Activated naive CD4-positive, alpha-beta T cell treated with anti-CD3 and anti-CD28 coated beads, Interleukin-2, amount 50 U/mL, for 24 hours (primary cell): ENCODE results near the gene OXNAD1.
A peak's percentile ranks its signal among the peaks of the same experiment; 100 is the strongest.

Experiments used
- H3K27ac Mint-ChIP-seq: one replicate; pipeline ENCODE4 v1.8.0; 2021; ENCODE audit warnings: mild to moderate bottlenecking, mixed read lengths
- H3K27me3 Mint-ChIP-seq: one replicate; pipeline ENCODE4 v1.8.0; 2021; ENCODE audit warnings: mixed read lengths
- H3K36me3 Mint-ChIP-seq: one replicate; pipeline ENCODE4 v1.8.0; 2021; ENCODE audit warnings: mixed read lengths
- H3K4me1 Mint-ChIP-seq: one replicate; pipeline ENCODE4 v1.8.0; 2021; ENCODE audit warnings: mixed read lengths
- H3K4me3 Mint-ChIP-seq: one replicate; pipeline ENCODE4 v1.8.0; 2021; ENCODE audit warnings: mild to moderate bottlenecking, mixed read lengths
- H3K9me3 Mint-ChIP-seq: one replicate; pipeline ENCODE4 v1.8.0; 2021; ENCODE audit warnings: mixed read lengths

The OXNAD1 gene

GRCh38 chr3:16319307-16319706, 54.3 kb downstream of the OXNAD1 start:
- peaks cover 22% of the 10 kb centered on the region for H3K36me3 Mint-ChIP-seq
- no peaks in the 10 kb centered on the region for H3K27me3 Mint-ChIP-seq
- no peaks in the 10 kb centered on the region for H3K9me3 Mint-ChIP-seq
- peak overlapping the region; percentile 91 for H3K27ac Mint-ChIP-seq
- peak overlapping the region; percentile 30 for H3K4me3 Mint-ChIP-seq
- H3K4me1 Mint-ChIP-seq: peaks cover 77% of the 10 kb centered on the region

GRCh38 chr3:16319723-16320122, 54.7 kb downstream of the OXNAD1 start:
- H3K27ac Mint-ChIP-seq: peak overlapping the region; percentile 91

GRCh38 chr3:16320711-16321110, 55.7 kb downstream of the OXNAD1 start:
- H3K4me3 Mint-ChIP-seq: no peak overlapping the region
- H3K9me3 Mint-ChIP-seq: no peaks in the 10 kb centered on the region
- H3K4me1 Mint-ChIP-seq: peaks cover 63% of the 10 kb centered on the region
- peak overlapping the region; percentile 91 for H3K27ac Mint-ChIP-seq
- H3K27me3 Mint-ChIP-seq: no peaks in the 10 kb centered on the region
- peaks cover 22% of the 10 kb centered on the region for H3K36me3 Mint-ChIP-seq

More at GRCh38 chr3:16319723-16320122, 54.7 kb downstream of the OXNAD1 start:
- Mint-ChIP-seq H3K4me3 (no peak overlapping the region), H3K4me1 (peaks cover 73% of the 10 kb centered on the region), H3K9me3 (no peaks in the 10 kb centered on the region), H3K27me3 (no peaks in the 10 kb centered on the region), H3K36me3 (peaks cover 22% of the 10 kb centered on the region)

GRCh38 chr3:16322189-16322588, 57.2 kb downstream of the OXNAD1 start:
- H3K4me1 Mint-ChIP-seq: peaks cover 54% of the 10 kb centered on the region
- peak overlapping the region; percentile 59 for H3K27ac Mint-ChIP-seq
- H3K27me3 Mint-ChIP-seq: no peaks in the 10 kb centered on the region
- peaks cover 13% of the 10 kb centered on the region for H3K36me3 Mint-ChIP-seq
- H3K9me3 Mint-ChIP-seq: no peaks in the 10 kb centered on the region
- H3K4me3 Mint-ChIP-seq: no peak overlapping the region

- H3K4me1 Mint-ChIP-seq: peaks cover 44% of the 10 kb centered on the region
- H3K27ac Mint-ChIP-seq: no peak overlapping the region
Observed at GRCh38 chr3:16323737-16324136, 58.7 kb downstream of the OXNAD1 start.

GRCh38 chr3:16325850-16326249, 60.8 kb downstream of the OXNAD1 start:
- Mint-ChIP-seq H3K27me3 (no peaks in the 10 kb centered on the region), H3K36me3 (peaks cover 21% of the 10 kb centered on the region), H3K27ac (no peak overlapping the region), H3K4me1 (peaks cover 24% of the 10 kb centered on the region), H3K4me3 (no peak overlapping the region), H3K9me3 (no peaks in the 10 kb centered on the region)

More at GRCh38 chr3:16323737-16324136, 58.7 kb downstream of the OXNAD1 start:
- H3K9me3 Mint-ChIP-seq: no peaks in the 10 kb centered on the region
- no peak overlapping the region for H3K4me3 Mint-ChIP-seq
- H3K27me3 Mint-ChIP-seq: no peaks in the 10 kb centered on the region
- peaks cover 13% of the 10 kb centered on the region for H3K36me3 Mint-ChIP-seq

- no peaks in the 10 kb centered on the region for H3K27me3 Mint-ChIP-seq
- peaks cover 27% of the 10 kb centered on the region for H3K36me3 Mint-ChIP-seq
- peaks cover 6% of the 10 kb centered on the region for H3K9me3 Mint-ChIP-seq
- no peak overlapping the region for H3K4me3 Mint-ChIP-seq
- H3K27ac Mint-ChIP-seq: peak overlapping the region; percentile 23
- H3K4me1 Mint-ChIP-seq: peaks cover 20% of the 10 kb centered on the region
Observed at GRCh38 chr3:16326724-16327349, 61.8 kb downstream of the OXNAD1 start.

GRCh38 chr3:16328124-16328523, 63.1 kb downstream of the OXNAD1 start:
- Mint-ChIP-seq H3K27ac (peak overlapping the region; percentile 68), H3K4me1 (peaks cover 31% of the 10 kb centered on the region)

GRCh38 chr3:16329036-16329825, 64.2 kb downstream of the OXNAD1 start:
- Mint-ChIP-seq H3K27me3 (no peaks in the 10 kb centered on the region), H3K4me1 (peaks cover 28% of the 10 kb centered on the region), H3K27ac (peak overlapping the region; percentile 86), H3K9me3 (peaks cover 13% of the 10 kb centered on the region), H3K36me3 (peaks cover 40% of the 10 kb centered on the region), H3K4me3 (no peak overlapping the region)

More at GRCh38 chr3:16328124-16328523, 63.1 kb downstream of the OXNAD1 start:
- Mint-ChIP-seq H3K9me3 (peaks cover 13% of the 10 kb centered on the region), H3K27me3 (no peaks in the 10 kb centered on the region), H3K4me3 (no peak overlapping the region), H3K36me3 (peaks cover 38% of the 10 kb centered on the region)

GRCh38 chr3:16329826-16330129, 64.8 kb downstream of the OXNAD1 start:
- H3K9me3 Mint-ChIP-seq: peaks cover 13% of the 10 kb centered on the region
- H3K36me3 Mint-ChIP-seq: peaks cover 44% of the 10 kb centered on the region
- no peaks in the 10 kb centered on the region for H3K27me3 Mint-ChIP-seq
- H3K4me3 Mint-ChIP-seq: no peak overlapping the region
- peaks cover 33% of the 10 kb centered on the region for H3K4me1 Mint-ChIP-seq
- H3K27ac Mint-ChIP-seq: peak overlapping the region; percentile 23

GRCh38 chr3:16330351-16330750, 65.3 kb downstream of the OXNAD1 start:
- Mint-ChIP-seq H3K36me3 (peaks cover 45% of the 10 kb centered on the region), H3K4me1 (peaks cover 39% of the 10 kb centered on the region), H3K27ac (peak overlapping the region; percentile 51), H3K9me3 (peaks cover 13% of the 10 kb centered on the region), H3K27me3 (no peaks in the 10 kb centered on the region), H3K4me3 (no peak overlapping the region)

- peaks cover 46% of the 10 kb centered on the region for H3K36me3 Mint-ChIP-seq
- no peaks in the 10 kb centered on the region for H3K27me3 Mint-ChIP-seq
- H3K27ac Mint-ChIP-seq: peak overlapping the region; percentile 86
- peaks cover 44% of the 10 kb centered on the region for H3K4me1 Mint-ChIP-seq
- H3K4me3 Mint-ChIP-seq: no peak overlapping the region
- peaks cover 13% of the 10 kb centered on the region for H3K9me3 Mint-ChIP-seq
Observed at GRCh38 chr3:16331319-16331883, 66.4 kb downstream of the OXNAD1 start.

- Mint-ChIP-seq H3K4me1 (peaks cover 49% of the 10 kb centered on the region), H3K36me3 (peaks cover 44% of the 10 kb centered on the region), H3K9me3 (peaks cover 13% of the 10 kb centered on the region), H3K4me3 (no peak overlapping the region), H3K27ac (peak overlapping the region; percentile 86), H3K27me3 (no peaks in the 10 kb centered on the region)
Observed at GRCh38 chr3:16332904-16333426, 68.0 kb downstream of the OXNAD1 start.

GRCh38 chr3:16334909-16335308, 69.9 kb downstream of the OXNAD1 start:
- peaks cover 68% of the 10 kb centered on the region for H3K4me1 Mint-ChIP-seq
- peak overlapping the region; percentile 12 for H3K4me3 Mint-ChIP-seq
- peaks cover 40% of the 10 kb centered on the region for H3K36me3 Mint-ChIP-seq
- peaks cover 13% of the 10 kb centered on the region for H3K9me3 Mint-ChIP-seq
- no peaks in the 10 kb centered on the region for H3K27me3 Mint-ChIP-seq
- H3K27ac Mint-ChIP-seq: peak overlapping the region; percentile 94

- Mint-ChIP-seq H3K27ac (peak overlapping the region; percentile 94), H3K4me3 (no peak overlapping the region), H3K27me3 (no peaks in the 10 kb centered on the region), H3K36me3 (peaks cover 39% of the 10 kb centered on the region), H3K9me3 (peaks cover 13% of the 10 kb centered on the region), H3K4me1 (peaks cover 72% of the 10 kb centered on the region)
Observed at GRCh38 chr3:16335333-16335732, 70.3 kb downstream of the OXNAD1 start.
